ENCODE data around the gene CNR2.
A peak's percentile ranks its signal among the peaks of the same experiment; 100 is the strongest.
"Not testable (repeated sequence)": the region's sequence is repeated elsewhere in the genome, so short reads cannot be mapped to it uniquely, and the experiment has no call there.

The CNR2 gene

DNA sequence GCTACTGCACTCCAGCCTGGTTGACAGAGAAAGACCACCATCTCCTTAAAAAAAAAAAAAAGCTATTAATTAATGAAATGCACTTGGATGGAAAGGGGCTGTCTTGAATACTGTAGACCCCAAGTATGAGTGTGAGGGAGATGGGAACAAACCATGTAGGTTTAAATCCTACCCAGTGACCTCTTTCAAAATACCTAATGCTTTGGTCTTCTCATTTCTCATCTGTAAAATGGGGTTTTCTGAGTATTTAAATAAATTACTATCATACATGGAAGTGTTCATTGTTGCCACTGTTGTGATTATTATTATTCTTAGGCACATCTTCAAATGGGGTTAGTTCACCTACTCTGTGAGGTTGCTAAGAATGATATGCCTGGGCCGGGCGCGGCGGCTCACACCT, 27.9 kb downstream of the CNR2 start:
- DNase-seq (ENCODE audit: low spot score) = no peak

DNA sequence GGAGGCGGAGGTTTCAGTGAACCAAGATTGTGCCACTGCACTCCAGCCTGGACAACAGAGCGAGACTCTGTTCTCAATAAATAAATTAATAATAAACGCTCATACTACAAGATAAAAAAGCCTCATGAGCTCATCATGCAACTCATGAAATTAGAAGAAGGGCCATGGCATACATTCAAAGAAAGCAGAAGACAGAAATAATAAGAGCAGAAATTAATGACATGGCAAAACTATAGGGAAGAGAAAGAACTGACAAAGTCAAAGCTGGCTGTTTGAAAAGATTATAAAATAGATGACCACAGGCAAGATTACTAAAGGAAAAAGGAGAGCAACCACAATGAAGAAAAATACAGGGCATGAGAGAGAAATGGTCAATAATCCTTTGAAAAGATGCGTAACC, 30.4 kb downstream of the CNR2 start:
- no peak for DNase-seq (ENCODE audit: low spot score)

DNA sequence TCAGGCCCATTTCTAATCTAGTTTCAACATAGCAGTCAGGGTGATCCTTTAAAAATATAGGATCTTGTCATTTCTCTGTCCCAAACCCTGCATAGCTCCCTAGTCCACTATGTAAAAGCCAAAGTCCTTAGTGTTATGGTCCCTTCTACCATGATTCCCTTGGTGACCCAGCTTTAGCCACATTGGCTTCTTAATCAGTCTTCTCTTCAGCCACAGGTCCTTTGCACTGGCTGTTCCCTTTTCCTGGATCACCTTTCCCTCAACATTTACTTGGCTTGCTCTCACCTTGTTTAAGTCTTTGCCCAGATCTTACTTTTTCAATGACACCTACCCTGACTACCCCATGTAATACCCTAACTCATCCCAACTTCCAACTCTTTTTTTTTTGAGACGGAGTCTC, 33.4 kb downstream of the CNR2 start:
- DNase-seq (ENCODE audit: low spot score) = no peak

DNA sequence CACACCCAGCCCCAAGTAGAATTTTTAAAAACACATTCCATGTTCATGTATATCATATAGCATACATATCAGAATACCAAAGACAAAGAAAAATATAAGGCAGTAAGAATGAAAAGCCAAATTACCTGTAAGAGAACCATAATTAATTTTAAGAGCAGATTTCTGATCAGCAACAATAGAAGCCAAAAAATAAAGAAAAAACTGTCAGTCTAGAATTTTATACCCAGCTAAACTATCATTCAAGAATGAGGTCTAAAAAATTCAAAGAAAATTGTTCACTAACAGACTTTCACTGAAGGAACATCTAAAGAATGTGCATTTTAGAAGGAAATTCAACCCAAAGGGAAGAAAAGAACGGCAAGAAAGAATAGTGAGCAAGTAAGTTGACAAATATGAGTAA, 34.5 kb downstream of the CNR2 start:
- no peak for DNase-seq (ENCODE audit: low spot score)

DNA sequence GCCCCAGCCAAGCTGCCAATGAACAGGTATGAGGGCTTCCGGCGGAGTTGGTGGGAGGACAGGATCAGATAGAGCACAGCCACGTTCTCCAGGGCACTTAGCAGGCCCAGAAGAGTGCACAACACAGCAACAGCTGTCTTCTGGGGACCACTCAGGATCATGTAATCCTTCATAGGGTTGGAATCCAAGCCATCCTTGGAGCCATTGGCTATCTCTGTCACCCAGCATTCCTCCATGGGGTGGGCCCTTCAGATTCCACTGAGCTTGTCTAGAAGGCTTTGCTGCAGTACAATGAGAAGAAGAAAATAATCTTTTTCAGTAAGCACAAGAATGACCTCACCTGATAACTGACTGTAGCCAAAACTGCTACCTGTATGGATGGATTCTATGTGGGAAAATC, 37.8 kb downstream of the CNR2 start:
- DNase-seq (ENCODE audit: low spot score) = no peak

DNA sequence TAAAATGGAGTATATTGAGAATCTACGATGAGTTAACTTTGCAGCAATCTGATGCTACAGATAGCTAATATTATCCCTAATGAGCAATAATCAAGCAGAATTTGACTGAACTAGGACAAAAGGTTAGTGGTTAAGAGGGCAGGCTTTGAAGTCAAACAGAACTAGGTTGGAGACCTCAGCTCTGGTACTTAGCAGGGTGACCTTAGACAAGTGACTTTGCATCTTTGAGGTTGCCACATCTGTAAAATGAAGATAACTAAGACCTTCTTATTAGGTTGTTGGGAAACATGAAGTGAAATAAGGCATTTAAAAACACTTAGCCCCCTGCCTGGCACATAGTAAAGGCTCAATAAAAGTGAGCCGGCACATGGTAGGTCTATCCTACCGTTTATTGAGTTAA, 40.7 kb downstream of the CNR2 start:
- no peak for DNase-seq (ENCODE audit: low spot score)

DNA sequence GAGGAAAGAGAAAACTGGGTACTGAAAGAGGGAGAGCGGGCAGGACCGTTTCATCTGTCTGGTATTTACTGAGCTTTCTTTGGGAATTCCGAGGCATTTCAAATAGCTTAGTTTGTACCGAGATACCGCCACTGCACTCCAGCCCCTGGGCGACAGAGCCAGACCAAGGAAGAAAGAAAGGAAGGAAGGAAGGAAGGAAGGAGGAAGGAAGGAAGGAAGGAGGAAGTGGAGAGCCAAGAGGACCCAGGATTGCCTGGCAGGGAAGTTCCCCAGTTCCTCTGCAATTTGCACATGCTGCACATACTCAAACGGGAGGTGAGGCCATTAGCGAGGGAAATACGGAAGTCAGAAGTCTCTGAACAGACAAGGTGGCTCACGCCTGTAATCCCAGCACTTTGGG, 44.1 kb downstream of the CNR2 start:
- no peak for DNase-seq (ENCODE audit: low spot score)

DNA sequence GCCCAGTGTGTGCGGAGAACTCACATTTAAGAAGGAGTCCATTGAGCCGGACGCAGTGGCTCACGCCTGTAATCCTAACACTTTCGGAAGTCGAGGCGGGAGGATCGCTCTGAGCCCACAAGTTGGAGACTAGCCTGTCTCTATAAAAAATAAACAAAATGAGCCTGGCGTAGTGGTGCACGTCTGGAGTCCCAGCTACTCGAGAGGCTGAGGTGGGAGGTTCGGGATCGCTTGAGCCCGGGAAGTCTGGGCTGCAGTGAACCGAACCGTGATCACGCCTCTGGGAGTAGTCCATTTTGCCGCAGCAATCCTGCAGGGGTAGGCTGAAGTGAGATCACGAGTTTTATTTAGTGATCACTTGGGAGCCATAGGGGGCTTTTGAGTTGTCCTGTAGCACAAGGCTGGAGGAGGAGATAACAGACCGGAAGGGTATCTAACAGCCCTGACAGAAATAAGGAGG, 44.6 kb downstream of the CNR2 start:
- DNase-seq (ENCODE audit: low spot score) = peak; percentile 22

DNA sequence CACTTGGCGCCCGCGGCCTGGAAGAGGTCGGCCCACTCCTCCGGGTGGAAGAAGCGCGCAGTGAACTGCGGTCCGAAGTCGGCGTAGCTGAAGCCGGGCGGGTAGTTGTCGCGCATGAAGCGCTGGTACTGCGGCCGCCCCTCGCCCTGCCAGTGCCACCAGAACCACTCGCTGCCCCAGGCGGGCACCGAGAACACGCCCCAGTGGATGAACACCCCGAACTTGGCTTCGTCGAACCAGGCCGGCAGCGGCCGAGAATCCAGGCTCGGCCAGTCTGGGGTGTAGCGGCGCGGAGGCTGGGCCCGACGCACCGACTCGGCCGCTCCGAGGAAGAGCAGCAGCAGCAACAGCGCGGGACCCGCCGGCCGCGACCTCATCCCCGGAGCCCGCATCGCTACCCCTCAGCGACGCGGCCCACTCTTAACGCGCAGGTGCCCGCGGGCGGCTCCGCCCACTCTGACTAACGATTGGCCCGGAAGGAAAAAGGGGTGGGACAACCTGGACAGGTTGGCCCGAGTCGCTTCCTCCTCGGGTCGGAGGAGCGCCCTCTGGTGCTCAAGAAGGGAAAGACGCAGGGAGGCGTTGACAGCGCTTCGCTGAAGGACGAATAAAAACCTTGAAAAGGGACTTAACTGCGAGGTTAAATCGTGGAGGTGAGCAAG, 45.1 kb downstream of the CNR2 start, which contains the start of gene FUCA1:
Gene FUCA1, minus strand, starts transcription at position 396 of the 662 bp plus-strand sequence. Its CDS starts 4 bp downstream, at position 392.
- peak; percentile 99 for DNase-seq (ENCODE audit: low spot score)

DNA sequence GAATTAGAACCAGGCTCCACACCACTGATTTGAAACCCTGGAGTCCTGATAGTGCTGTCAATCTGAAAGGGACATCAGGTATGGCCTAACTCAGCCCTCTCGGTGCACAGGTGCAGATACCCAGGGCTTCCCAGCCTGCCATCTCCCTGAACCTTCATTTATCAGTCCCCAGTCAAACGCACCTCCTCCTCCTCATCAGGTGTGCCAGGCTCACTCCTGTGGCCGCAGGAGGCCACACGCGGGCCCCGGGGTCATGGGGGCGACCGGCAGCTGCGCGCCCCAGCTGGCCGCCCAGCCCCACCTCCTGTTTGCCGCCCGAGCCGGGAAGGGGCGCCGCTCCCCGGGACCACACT, 45.6 kb downstream of the CNR2 start:
- no peak for DNase-seq (ENCODE audit: low spot score)

DNA sequence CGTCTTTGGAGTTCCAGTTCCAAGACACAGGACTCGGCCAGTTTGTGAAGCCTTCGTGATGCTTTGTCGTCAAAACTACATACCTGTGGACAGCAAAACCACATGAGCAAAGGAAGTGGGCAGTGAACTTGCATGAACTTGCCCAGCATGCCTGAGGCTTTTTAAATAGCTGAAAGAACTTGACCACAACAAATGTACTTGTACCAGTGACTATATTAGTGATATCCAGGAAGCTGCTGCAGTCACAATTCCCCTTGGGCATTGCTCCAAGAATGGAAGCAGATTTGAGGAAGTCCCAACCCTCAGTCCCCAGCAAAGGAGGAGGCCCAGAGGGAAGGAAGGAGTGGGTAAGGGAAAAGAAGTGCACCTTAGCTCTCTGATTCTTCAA, 47.6 kb downstream of the CNR2 start:
- no peak for DNase-seq (ENCODE audit: low spot score)

DNA sequence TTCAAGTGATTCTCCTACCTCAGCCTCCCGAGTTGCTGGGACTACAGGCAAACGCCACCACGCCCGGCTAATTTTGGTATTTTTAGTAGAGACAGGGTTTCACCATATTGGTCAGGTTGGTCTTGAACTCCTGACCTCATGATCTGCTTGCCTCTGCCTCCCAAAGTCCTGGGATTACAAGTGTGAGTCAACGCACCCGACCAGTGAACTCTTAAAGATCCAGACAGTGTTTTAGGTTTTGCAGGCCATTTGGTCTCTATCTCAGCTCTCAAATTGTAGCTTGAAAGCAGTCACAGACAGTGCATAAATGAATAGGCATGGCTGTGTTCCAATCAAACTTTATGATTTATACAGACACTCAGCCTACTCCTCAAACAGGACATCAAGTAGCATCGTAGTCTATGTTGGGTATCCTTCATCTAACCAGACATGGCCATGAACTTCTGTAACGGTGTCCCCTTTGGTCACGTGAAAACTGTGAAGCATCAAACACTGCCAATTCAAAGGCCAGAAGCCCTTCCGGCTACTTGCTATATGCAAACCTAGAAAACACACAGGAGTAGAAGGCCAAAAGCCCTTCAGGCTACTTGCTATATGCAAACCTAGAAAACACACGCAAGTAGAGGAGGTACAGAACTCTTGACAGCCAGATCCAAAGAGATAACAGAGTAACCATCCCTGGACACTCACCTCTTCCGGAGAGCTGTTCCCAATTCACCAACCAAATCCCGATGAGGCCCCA, 48.2 kb downstream of the CNR2 start:
- DNase-seq (ENCODE audit: low spot score) = no peak

DNA sequence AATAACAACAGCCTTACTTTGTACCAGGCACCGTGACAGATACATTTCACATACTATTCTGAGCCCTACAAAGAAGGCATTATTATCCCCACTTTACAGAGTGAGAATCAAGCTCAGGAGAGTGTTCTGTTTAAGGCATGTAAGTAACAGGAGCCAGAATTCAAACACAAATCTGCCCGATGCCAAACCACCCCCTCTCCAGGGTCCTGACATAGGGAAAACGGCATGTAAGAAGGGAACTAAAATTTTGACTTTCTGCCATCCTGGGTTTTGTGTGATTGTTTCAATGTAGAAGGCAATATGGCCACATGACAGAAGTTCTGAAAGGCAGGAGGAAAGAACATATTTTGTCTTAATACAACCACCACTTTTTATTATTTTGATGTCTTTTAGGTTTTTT, 50.5 kb downstream of the CNR2 start:
- no peak for DNase-seq (ENCODE audit: low spot score)

DNA sequence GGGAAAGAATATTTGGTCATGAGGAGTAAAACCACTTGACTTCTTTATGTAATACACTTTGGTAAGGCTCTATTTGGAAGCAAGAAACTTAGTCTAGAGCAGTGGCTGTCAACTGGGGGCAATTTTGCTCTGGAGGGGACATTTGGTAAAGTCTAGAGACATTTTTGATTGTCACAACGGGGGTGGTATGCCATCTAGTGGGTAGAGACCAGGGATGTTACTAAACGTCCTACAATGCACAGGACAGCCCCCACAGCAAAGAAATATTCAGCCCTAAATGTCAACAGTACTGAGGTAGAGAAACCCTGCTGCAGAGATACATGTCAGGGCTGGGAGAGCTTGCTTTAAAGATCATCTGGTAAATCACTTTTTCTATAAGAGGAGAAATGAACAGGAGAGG, 58.6 kb downstream of the CNR2 start:
- DNase-seq (ENCODE audit: low spot score) = no peak

DNA sequence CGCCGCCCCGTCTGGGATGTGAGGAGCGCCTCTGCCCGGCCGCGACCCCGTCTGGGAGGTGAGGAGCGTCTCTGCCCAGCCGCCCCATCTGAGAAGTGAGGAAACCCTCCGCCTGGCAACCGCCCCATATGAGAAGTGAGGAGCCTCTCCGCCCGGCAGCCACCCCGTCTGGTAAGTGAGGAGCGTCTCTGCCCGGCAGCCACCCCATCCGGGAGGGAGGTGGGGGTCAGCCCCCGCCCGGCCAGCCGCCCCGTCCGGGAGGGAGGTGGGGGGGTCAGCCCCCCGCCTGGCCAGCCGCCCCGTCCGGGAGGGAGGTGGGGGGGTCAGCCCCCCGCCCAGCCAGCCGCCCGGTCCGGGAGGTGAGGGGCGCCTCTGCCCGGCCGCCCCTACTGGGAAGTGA, 60.0 kb downstream of the CNR2 start:
- not testable (repeated sequence) for DNase-seq (ENCODE audit: low spot score)

DNA sequence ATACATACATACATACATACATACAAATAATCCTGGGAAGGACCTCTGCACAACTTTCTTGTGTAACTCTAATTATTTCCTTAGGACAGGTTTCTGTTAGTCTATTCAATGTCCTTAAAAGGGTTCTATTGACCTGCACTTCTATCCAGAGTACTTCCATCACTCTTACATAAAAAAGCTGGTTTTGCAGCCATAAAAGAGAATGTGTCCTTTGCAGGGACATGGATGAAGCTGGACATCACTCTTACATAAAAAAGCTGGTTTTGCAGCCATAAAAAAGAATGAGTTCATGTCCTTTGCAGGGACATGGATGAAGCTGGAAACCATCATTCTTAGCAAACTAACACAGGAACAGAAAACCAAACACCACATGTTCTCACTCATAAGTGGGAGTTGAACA, 61.8 kb downstream of the CNR2 start:
- DNase-seq (ENCODE audit: low spot score) = not testable (repeated sequence)

DNA sequence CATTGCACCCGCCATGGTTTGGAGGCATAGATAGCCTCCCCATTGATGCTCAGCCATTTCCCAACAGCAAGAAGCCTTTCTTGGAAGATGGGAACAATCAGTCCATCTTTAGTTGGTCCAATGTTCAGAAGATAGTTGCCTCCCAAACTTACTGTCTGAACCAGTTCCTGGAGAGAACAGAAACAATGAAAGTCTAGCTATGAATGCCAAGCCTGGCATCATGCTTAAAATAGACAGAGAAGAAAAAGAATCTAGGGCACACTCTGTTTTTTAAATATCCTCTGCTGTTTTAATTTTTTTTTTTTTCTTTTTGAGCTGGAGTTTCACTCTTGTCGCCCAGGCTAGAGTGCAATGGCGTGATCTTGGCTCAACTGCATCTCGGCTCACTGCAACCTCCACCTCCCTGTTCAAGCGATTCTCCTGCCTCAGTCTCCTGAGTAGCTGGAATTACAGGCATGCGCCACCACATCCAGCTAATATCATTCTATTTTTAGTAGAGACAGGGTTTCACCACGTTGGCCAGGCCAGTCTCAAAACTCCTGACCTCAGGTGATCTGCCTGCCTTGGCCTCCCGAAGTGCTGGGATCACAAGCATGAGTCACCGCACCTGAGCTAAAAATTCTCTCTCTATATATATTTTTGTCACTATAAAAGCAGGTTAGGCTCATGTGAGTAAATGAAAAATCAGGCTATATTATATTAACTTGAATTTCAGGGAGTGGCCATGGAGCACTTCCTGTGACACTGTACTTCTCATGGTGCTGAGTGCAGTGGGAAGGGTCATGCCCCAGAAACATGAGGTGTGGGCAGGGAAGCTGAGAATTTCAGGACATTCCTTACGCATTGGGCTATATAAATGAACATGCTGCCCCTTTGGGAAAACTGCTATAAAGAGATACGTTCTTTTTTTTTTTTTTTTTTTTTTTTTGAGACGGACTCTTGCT, 64.2 kb downstream of the CNR2 start:
- DNase-seq (ENCODE audit: low spot score) = no peak

DNA sequence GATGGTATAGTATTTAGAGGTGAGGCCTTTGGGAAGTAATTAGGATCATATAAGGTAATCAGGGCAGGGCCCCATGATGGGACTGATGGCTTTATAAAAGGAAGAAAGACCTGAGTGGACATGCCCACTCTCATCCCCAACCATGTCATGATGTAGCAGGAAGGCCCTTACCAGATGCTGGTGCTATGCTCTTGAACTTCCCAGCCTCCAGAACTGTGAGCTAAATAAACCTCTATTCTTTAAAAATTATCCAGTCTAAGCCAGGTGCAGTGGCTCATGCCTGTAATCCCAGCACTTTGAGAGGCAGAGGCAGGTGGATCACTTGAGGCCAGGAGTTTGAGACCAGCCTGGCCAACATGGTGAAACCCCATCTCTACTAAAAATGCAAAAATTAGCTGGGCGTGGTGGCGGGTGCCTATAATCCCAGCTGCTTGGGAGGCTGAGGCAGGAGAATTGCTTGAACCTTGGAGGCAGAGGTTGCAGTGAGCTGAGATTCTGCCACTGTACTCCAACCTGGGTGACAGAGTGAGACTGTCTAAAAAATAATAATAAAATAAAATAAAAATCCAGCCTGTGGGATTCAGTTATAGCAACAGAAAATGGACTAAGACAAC, 65.6 kb downstream of the CNR2 start:
- DNase-seq (ENCODE audit: low spot score) = not testable (repeated sequence)

DNA sequence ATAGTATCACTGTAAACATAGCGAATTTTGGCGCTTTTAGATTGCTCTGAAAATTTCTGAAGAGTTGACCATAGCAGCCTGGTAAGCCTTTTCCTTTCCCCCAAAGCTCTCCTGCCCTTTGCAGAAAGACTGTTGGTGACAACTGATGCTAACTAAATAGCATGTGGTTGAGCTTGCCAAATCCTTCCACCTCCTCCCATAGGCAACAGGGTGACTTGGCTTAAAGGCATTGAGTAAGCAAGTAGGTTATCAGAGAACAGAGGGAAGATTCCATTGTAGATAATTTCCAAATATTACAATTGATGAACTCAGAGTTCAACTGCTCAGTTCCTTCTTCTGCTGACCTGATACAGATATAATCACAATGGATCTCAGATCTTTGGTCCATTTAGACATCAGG, 68.0 kb downstream of the CNR2 start:
- no peak for DNase-seq (ENCODE audit: low spot score)

DNA sequence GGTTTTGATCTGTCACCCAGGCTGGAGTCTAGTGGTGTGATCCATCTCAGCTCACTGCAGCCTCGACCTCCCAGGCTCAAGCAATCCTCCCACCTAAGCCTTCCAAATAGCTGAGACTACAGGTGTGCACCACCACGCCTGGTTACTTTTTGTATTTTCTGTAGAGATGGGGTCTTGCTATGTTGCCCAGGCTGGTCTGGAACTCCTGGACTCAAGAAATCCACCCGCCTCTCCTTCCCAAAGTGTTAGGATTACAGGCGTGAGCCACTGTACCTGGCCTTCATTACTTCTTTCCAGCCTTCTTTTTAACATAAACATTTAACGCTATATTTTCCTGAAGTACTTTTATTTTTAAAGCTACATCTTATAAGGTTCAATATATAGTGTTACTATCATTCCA, 69.5 kb downstream of the CNR2 start:
- DNase-seq (ENCODE audit: low spot score) = no peak

DNA sequence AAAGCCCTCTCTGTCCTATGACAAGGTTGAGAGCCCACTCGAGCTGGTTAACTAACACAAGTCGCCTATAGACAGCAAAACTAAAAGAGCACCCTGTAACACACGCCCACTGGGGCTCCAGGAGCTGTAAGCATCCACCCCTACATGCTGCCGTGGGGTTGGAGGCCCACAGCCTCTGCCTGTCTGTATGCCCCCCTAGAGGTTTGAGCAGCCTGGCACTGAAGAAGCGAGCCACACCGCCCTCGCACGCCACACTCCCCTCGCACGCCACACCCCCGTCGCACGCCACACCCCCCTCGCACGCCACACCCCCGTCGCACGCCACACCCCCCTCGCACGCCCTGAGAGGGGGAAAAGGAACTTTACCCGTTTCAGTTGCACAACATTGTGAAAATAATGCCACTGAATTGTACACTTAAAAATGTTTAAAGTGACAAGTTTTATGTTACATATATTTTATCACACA, 74.7 kb downstream of the CNR2 start:
- peak; percentile 88 for DNase-seq (ENCODE audit: low spot score)

DNA sequence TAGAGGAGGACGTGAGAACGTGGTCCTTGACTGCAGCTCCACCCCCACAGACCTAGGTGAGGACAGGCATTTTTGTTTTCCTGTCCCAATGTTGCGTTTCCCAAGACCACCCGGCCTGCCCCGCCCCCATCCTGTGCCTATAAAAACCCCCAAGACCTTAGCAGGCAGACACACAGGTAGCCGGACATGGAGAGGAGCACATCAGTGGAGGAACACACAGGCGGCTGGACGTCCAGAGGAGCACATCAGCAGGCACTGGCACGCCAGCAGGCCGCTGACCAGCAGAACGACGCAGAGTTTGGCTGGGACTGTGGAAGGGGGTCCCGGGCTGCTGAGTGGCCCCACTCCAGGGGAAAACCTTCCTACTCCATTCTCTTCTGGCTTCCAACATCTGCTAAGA, 75.3 kb downstream of the CNR2 start:
- DNase-seq (ENCODE audit: low spot score) = no peak
